Medulla oblongata (tissue), 1 donor: ENCODE data around the gene RPL36.
"Not testable (repeated sequence)": the region's sequence is repeated elsewhere in the genome, so short reads cannot be mapped to it uniquely, and the experiment has no call there.

ENCODE experiments used
- DNase-seq: peaks from one replicate; pipeline ENCODE4 v3.0.0-alpha.2; 2015; ENCODE audit errors: extremely low spot score

RPL36 gene

GRCh38 chr19:5690955-5691821 lies 1.1 kb downstream of the RPL36 start:
- DNase-seq: no peak

- no peak for DNase-seq
These were observed 2.0 kb downstream of the RPL36 start for GRCh38 chr19:5691822-5692722.

GRCh38 chr19:5692723-5693194 lies 2.7 kb downstream of the RPL36 start:
- DNase-seq: no peak

GRCh38 chr19:5693195-5694166 lies 3.4 kb downstream of the RPL36 start:
- no peak for DNase-seq

GRCh38 chr19:5694167-5694955 lies 4.3 kb downstream of the RPL36 start:
- no peak for DNase-seq

GRCh38 chr19:5694956-5695648 lies 5.0 kb downstream of the RPL36 start:
- no peak for DNase-seq

GRCh38 chr19:5695649-5696195 lies 5.6 kb downstream of the RPL36 start:
- no peak for DNase-seq

GRCh38 chr19:5696196-5697021 lies 6.3 kb downstream of the RPL36 start:
- no peak for DNase-seq

- DNase-seq: no peak
These were observed 7.2 kb downstream of the RPL36 start for GRCh38 chr19:5697022-5697889.

GRCh38 chr19:5697890-5698634 lies 8.0 kb downstream of the RPL36 start:
- no peak for DNase-seq

GRCh38 chr19:5698635-5699422 lies 8.7 kb downstream of the RPL36 start:
- no peak for DNase-seq

GRCh38 chr19:5700455-5701092 lies 10.5 kb downstream of the RPL36 start:
- no peak for DNase-seq

- DNase-seq: not testable (repeated sequence)
These were observed 11.9 kb downstream of the RPL36 start for GRCh38 chr19:5702053-5702410.

GRCh38 chr19:5703819-5704818 lies 14.0 kb downstream of the RPL36 start:
- no peak for DNase-seq

- DNase-seq: no peak
These were observed 15.5 kb downstream of the RPL36 start for GRCh38 chr19:5705552-5705951.
